Putamen (tissue), 1 donor: ENCODE results near the gene CCL16.
"Not testable (repeated sequence)": the region's sequence is repeated elsewhere in the genome, so short reads cannot be mapped to it uniquely, and the experiment has no call there.

ENCODE experiments used
- DNase-seq: peaks from one replicate; pipeline ENCODE4 v3.0.0-alpha.2; 2016; ENCODE audit warnings: low spot score

Gene CCL16

DNA sequence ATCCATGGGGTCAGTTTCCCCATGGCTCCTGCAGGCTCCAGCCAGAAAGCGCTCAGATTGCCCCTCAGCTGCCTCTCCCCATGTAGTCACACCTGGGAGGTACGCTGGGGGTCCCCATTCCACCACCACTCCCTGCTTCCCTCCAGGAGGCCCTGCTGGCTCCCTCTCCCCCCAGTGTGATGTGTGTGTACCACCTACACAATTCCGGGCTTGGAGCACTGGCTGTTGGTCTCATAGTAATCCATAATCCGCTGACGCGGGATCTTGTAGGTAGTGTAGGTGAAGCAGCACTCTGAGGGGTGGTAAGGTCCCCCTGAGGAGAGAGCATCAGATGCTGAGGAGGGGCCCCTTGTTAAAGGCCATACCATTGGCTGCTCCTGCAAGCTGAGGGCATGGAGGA, 2.8 kb upstream of the CCL16 start:
- DNase-seq = no peak

DNA sequence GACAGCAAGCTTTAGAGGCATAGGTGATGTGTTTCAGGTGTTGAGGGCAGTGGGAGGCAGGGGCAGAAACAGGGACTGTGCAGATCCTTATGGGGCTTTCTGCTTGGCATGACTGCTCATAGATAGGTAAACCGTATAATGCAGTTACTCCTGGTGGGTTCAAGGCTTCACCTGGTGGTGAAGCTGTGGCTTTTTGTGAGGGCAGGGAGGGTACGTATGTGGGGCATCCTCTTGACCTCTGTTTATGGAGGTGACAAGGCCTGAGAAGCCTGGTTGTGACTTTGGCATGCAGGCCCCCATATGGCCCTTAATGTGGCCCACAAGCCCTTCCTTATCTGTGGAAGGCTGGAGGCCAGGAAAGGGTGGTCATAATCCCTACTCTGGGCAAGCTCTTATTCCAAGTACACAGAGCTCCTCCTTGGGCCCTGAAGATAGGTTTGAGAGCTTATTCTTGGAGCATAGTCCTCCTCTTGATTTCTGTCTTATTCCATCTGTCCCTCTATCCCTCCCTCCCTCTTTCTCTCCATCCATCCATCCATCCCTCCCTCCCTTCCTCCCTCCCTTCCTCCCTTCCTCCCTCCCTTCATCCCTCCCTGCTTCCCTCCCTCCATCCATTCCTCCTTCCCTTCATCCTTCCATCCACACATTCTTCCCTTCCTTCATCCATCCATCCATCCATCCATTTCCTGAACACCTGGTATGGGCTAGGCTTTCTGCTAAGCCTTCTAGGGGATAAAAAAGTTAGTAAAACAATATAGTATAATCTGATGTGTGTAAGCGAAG, 1.3 kb upstream of the CCL16 start:
- DNase-seq = no peak

DNA sequence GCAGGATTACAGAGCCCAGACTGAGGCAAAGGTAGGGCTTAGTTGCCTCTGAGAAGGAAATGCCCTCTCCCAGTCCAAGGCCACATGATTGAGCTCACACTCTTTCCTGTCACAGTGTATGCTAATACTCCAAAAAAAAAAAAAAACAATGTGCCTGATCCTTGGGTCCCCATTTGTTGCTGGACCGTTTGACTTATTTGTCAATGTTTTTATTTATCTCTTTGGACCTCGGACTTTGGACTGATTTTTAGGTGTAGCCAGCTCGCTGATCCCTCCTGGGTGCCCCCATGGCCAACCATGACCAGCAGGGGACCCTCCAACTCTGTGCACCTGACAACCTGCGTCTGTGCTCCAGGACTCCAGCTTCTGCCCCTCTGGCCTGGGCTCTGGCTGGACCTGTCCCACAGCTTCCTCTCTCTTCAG, 622 bp upstream of the CCL16 start:
- no peak for DNase-seq

DNA sequence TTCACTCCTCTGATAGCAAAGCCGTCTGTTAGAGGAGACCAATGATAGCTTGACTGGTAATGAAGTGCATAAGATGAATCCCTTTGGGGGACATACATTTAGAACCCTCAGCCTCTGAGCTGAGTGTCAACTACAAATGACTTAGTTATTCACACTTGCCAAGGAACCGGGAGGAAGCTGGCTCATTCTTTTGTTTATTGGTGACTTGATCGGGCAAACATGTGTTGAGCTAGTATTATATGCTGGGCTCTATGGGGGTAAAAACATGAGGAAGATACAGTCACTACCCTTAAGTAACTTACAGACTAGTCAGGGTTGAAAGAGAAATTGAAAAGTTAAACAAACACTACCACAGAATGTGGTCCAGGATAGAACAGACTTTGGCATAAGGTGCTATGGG, 3.0 kb downstream of the CCL16 start:
- no peak for DNase-seq

DNA sequence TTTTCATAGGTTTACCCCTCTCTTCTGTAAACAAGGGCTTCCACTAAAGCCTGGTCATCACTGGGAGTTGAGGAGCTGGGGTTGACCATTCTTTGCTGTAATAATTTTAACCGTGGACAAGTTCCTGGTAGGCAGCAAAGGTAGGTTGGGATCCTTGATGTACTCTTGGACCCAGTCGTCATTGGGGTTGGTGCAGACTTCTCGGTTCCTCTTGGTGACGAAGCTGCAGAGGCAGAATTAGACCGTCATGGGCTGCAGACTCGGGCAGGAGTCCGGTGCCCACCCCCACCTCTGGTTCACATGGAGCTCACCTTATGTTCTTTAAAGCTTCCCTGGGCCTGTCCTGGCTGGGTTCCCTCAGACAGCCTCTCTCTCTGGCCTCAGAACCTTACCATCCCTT, 3.8 kb downstream of the CCL16 start:
- no peak for DNase-seq

DNA sequence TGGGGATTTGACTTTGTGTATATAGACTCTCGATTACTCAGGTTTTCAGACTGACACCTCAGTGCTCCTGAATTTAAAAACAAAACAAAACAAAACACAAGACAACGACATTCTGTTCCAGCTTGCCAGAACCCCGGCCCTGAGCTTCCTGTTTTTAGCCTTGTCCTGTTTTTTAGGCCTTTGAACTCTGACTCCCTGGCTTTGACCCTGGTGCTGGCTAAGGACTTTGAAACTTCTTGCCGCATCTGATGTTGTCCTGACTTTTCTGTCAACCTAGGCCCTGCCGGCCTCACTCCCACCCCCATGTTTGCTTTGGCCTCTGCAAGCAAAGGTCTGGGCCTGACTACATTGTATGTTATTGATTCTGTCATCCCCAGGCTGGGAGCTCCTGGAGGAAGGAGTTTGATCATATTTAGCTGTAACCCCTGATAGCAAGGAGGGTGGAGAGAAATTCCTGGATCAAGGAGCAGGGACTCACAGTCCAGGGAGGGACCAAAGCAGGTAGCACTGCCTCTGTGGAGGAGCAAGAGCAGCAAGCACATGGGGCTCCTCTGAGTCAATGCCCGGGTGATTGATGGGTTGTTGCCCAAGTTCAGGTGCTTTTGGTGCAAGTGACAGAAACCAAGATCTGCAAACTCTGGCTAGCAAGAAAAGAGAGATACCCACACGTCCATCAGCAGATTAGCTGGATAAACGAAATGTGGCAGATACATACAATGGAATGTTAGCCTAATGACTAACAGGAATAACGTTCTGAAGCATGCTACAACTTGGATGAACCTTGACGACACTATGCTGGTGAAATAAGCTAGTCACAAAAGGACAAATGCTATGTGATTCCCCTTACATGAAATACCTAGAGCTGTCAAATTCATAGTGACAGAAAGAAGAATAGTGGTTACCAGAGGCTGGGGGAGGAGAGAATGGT, 7.7 kb downstream of the CCL16 start:
- DNase-seq = peak; percentile 22

DNA sequence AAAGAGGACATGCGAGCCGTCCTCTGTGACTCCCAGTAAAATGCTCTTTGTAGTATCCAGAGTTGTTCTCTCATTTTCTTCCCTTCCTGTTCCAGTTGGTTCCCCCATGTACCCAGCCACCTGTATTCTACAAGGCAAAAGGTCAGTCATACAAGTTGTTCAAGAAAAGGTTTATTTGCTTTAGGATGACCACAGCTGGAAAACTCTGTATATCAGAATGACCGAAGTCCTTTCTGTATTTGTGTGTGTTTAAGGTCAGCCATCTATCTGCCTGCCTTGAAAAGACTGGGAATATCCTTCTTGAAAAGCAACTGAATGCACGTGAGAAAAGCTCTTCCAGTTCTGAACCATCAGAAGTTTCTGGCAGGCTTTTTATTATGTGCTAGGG, 8.4 kb downstream of the CCL16 start:
- no peak for DNase-seq

DNA sequence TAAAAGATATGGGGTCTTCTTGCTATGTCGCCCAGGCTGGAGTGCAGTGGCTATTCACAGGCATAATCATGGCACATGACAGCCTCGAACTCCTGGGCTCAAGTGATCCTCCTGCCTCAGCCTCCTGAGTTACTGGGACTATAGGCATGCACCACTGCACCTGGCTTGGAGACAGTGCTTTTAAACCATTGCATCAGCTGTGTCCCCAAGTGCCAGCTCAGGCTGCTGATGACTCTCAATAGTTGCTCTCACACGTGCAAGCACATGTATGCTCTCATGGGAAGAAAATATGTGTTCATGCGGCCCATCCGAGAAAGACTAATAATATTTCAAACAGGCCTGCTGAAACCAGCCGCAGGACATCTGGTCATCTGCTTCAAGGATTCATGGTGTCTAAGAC, 8.8 kb downstream of the CCL16 start:
- DNase-seq = no peak

DNA sequence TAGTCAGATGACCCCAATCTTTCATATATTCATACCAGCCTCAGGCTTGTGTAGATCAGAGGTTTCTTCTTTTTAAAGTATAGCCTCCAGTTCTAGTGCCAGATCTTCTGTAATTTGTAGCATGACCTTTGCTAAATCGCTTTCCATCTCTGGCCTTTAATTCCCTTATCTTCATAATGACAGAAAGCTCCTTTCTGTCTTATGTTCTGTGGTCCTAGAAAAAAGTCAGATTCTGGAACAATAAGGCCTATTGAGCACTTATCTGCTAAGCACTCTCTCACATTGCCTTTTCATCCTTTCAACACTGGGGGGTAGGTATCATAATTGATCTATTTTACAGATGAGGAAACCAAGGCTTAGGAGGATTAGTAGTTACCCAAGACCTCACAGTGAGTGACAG, 9.2 kb downstream of the CCL16 start:
- no peak for DNase-seq

DNA sequence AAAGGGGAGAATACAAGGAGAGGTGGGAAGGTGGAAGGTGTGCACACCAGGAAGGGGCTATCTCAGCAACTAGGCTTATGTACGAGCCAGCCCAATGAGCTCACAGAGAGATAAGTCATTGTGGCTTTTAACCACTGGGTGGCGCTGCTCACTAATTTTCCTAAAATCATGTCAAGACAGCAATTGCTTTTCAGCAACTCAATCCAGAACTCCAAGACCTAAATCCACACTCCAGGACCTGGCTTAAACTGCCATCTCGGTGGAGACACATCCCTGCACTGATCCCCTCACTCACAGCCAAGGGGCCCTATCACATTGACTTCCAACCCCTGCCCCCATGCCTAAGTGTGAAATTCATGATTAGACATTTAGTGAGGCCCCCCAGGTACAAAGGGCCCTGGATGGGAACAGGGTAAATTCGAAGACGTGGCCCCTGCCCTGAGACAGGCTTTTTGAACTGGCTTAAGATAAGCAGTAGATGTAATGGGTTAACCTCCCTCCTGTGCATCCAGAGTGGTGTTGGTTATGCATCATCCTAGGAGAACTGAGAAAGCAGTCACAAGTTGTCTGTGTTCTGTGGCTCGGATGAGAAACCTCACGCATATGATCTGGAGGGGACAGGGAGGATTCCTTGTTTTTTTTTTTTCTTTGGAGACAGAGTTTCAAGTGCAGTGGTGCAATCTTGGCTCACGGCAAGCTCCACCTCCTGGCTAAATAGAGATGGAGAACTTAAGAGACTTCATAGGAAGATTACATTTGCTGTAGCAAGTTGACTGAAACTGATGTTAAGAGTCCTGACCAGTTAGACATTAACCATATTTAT, 11.5 kb downstream of the CCL16 start:
- DNase-seq = peak; percentile 62

DNA sequence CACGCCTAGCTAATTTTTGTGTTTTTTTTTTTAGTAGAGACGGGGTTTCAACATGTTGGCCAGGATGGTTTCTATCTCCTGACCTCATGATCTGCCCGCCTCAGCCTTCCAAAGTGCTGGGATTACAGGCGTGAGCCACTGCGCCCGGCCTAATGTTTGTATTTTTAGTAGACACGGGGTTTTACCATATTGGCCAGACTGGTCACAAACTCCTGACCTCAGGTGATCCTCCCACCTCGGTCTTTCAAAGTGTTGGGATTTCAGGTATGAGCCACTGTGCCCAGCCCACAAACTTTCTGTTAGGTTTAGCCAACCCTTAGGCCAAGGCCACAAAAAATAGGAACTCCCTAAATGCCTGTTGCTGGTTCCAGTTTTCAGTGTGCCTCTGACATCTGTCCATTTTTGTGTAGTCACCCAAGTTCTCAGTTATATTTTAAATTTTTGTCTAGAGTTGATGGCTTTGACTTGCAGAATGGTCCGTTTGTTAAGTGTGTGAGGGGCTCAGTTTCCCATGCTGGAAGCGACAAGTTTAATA, 12.7 kb downstream of the CCL16 start:
- no peak for DNase-seq

DNA sequence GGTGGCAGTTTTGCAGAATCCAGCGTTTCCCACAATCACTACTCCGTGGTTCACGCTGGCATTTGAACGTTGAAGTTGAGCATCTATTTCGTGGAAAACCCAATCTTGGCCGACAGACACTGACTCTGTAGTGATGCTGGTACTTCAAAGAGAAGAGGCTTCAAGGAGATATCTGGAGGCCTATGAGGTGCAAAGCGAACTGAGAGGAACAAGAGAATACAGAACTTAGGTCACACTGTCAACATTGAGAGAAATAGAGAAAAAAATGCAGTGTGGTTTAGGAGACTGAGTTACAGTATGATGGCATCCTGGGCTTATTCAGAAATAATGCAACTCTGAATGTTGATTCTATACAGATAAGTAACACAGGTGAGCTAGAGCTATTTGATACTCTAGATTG, 16.0 kb downstream of the CCL16 start:
- DNase-seq = no peak

DNA sequence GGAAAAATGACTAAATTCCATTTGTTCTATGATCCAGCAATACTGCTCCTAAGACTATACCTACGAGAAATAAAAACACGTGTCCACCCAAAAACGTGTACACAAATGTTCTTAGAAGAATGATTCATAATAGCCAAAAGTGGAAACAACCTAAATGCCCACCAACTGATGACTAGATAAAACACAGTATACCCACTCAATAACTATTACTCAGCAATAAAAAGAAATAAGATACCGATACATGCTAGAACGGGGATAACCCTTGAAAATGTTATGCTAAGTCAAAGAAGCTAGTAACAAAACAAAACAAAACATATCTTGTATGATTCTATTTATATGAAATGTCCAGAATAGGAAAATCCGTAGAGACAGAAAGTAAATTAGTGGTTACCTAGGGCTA, 17.6 kb downstream of the CCL16 start:
- no peak for DNase-seq

DNA sequence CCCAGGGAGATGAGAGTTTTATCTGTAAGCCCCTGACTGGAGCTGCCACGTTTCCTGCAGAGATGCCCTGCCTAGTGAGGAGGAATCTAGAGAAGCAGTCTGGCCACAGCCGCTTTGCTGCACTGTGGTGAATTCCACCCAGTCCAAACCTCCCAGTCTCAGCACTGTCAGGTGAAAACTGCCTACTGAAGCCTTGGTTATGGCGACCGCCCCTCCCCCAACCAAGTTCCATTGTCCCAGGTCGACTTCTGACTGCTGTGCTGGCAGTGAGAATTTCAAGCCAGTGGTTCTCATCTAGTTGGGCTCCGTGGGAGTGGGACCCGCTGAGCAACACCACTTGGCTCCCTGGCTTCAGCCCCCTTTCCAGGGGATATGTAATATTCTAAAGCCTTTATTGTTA, 27.6 kb downstream of the CCL16 start:
- DNase-seq = no peak

DNA sequence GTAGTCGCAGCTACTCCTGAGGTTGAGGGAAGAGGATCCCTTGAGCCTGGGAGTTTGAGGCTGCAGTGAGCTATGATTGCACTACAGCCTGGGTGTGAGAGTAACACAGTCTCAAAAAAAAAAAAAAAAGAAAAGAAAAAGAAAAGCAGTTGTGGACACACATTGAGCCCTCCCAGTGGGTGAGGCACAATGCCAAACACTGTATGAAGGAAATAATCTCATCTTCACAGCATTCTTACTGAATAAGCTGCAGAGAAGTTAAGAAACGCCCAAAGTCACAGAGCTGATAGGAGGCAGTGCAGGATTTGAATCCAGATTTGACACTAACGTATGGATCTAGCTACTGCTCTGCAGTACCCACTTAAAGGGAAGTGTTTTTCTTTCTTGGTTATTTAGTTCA, 31.9 kb downstream of the CCL16 start:
- no peak for DNase-seq

DNA sequence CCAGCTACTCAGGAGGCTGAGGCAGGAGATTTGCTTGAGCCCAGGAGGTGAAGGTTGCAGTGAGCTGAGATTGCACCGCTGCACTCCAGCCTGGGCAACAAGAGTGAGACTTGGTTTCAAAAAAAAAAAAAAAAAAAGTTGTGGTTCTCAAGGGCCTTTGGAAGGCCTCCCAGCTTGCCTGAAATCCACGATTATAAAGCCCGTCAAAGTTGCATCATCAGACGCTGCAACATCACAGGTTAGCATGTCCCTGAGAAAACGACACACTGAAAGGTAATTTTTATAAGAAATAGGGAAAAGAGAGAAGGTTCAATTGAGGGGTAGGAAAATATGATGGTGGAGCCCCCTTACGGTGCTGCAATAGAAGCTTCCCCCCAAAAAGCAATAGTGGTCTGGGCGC, 33.2 kb downstream of the CCL16 start:
- DNase-seq = no peak

DNA sequence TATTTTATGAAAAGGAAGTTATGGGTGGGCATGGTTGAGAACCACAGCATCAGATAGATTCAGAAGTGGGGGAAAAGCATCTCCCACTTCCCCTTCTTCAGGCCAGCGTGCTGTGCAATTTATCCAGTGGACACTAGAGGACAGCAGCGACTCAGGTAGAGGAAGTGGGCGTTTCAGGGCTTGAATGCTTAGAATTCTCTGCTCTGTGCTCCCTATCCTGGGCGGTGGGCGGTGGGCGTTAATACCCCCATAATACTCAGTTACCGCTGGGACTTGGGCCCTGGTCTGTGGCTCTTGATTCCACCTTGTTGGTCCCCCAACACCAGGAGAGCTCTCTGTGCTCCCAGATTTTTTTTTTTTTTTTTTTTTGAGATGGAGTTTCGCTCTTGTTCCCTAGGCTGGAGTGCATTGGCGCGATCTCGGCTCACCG, 34.1 kb downstream of the CCL16 start:
- no peak for DNase-seq

DNA sequence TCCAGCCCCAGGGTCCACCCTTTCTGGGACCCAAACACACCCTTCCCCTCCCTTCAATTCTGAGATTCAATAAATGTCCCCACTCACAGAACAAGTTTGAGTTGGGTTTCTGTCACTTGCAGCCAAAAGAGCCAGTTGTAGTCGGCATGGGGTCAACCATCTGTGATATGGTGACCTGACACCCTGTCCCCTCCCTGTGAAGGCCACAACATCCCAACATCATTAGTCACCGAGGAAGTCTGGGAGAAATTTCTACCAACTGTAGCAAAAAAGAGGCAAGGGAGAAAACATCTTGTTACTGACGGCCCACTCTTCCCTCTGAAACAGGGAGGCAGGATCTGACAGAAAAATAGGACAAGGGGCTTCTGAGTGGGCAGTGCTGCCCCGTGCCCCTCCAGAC, 37.1 kb downstream of the CCL16 start:
- no peak for DNase-seq

DNA sequence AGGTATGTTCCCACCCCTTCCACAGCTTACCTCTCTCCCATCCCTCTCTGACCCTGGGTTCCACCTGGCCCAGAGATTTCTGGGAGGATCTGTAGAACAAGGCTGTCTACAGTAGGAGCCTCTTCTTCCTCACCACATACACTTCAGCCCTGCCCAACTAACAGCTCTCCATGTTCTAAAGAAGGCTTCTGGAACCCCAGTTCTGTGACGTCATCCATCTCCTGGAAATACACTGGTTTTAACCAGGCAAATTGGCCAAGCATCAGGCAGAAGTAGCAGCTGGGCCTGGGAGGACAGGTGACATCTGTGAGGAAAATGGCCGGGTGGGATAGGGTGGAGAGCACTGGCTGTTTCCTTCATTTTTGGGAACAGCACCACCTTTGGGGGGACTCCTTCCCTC, 37.8 kb downstream of the CCL16 start, which contains the start of gene LYZL6:
Gene LYZL6 (minus strand): TSS at position 177 of the 400 bp plus-strand sequence. CDS start 4,357 bp downstream, outside the sequence.
- DNase-seq = no peak

DNA sequence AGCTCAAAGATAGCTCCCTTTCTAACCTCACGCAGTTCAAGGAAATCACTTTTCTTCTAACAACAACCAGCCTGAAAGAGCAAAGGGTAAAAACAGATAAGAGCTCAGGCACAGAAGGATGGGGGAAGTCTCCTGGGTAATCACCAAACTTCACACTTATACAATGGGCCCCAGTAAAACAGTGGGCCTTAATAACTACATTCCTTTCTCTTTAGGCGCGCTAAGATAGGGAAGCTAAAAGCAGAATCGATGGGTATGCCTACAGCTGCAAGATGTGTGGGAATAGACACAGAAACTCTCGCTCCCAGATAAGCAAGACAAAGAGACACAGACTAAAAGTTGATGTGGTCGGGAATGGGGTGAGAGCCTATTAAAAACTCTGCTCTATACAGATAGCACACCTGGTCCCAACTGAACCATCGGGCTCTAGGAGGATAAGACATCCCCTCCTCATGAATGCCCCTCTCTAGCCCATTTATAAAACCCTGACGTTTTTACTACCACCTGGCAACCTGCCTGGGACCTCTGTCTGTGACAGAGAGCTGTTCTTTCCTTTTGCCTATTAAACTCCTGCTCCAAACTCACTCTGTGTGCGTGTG, 38.6 kb downstream of the CCL16 start:
- DNase-seq = no peak

DNA sequence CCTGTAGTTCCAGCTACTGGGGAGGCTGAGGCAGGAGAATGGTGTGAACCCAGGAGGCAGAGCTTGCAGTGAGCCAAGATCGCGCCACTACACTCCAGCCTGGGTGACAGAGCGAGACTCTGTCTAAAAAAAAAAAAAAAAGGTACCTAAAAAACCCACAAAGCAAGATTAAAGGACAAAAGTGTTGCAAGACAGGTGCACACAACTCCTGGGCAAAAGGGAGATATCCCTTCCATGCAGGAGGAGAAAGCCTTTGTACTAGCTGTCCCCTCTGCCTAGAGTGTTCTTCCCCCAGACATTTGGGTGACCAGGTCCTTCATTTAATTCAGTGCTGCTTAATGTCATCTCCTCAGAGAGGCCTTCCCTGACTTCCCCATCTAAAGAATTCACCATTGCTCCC, 42.8 kb downstream of the CCL16 start:
- not testable (repeated sequence) for DNase-seq

DNA sequence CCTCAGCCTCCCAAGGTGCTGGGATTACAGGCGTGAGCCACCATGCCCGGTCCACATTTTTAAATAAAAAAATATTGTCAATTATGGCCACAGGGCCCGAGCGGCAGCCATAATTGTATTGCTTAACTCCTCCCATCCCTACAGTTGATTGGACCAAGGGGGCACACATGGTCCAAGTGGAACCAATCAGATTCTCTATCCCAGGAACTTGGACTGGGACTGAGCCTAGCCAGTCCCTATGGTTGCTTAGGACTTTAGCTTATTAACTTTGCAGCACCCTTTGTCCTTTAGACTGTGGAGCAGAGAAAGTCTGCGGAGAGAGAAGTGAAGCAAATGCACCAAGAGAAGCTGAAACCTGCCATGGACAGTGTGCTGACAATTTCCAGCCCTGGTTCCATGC, 45.2 kb downstream of the CCL16 start:
- no peak for DNase-seq
